Spinal cord (tissue), 10 donors: ENCODE data around the gene FRMD3. TPM values are rescaled to one million over a fixed set of nuclear protein-coding genes. Genes with fewer than 3 reads are reported as not detected.

Source experiments
- DNase-seq, 6 donors: peaks; one replicate each; pipeline versions ENCODE4 v3.0.0 to v3.0.0-alpha.2; 2013 to 2015; ENCODE audit warnings: low spot score in 6 of 6, low read depth in 4 of 6
- H3K27ac ChIP-seq: one replicate; pipeline ENCODE4 v1.5.1; 2013; ENCODE audit warnings: low read depth, low read length, control low read depth
- H3K27me3 ChIP-seq: one replicate; pipeline ENCODE4 v1.6.1; 2013; ENCODE audit warnings: low read length; ENCODE audit not compliant: control insufficient read depth, insufficient read depth
- H3K36me3 ChIP-seq: one replicate; pipeline ENCODE4 v1.6.1; 2013; ENCODE audit warnings: low read length; ENCODE audit not compliant: control insufficient read depth, insufficient read depth
- H3K4me1 ChIP-seq: one replicate; pipeline ENCODE4 v1.6.1; 2013; ENCODE audit warnings: low read length; ENCODE audit not compliant: control insufficient read depth, insufficient read depth
- H3K4me3 ChIP-seq: one replicate; pipeline ENCODE4 v1.5.1; 2013; ENCODE audit warnings: low read depth, low read length, control low read depth
- H3K9me3 ChIP-seq: one replicate; pipeline ENCODE4 v1.6.1; 2013; ENCODE audit warnings: low read length; ENCODE audit not compliant: control insufficient read depth, insufficient read depth
- WGBS: methylation state at CpG from one replicate; pipeline ENCODE4 v1.1.5; 2013; ENCODE audit warnings: missing lambda C conversion rate; ENCODE audit not compliant: insufficient coverage; 5-methylcytosine and 5-hydroxymethylcytosine counted together
- polyA plus RNA-seq, 2 donors: library from polyadenylated mRNA; unstranded; fragments of 120-200 nt; gene quantifications; one replicate each; pipeline ENCODE4 v1.2.1, GENCODE V29; 2013; ENCODE audit not compliant: insufficient read length in 2 of 2
- total RNA-seq, 2 donors: library from RNA; depleted of rRNA in 1 of 2; stranded (reverse); fragments of 120-200 nt in 1 of 2; fragments of >200 nt in 1 of 2; gene quantifications; one replicate each; pipeline versions ENCODE4 v1.2.3 to v1.2.4, GENCODE V29; 2013 to 2014
- donor health status: healthy.

The FRMD3 gene
- total and polyA plus RNA-seq, 4 donors: 12.6 to 26.8 (median 16.5) TPM

DNA sequence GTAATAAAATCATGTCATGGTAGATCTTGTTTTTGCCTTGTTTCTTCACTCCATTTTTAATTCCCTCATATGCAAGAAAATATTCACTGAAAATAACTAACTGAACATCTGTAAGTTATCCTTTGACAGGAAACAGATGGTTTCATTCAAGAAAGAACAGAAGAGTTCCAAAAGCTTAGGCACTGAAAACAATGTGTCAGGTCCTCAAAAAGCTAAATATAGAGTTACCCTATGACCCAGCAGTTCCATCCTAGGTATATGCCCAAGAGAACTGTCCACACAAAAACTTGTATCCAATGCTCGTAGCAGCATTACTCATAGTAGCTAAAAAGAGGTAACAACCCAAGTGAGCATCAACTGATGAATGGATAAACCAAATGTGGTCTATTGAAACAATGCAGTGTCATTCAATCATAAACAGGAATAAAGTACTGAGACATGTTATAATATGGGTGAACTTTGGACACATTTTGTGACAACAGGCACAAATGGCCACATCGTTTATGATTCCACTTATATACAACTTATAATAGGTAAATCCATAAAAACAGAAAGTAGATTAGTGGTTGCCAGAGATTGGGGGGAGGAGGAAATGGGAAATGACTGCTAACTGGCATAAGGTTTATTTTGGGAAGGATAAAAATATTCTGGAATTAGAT, 231.0 kb downstream of the FRMD3 start:
- Histone ChIP-seq H3K36me3 (no peaks in the 10 kb centered on the region), H3K9me3 (no peaks in the 10 kb centered on the region), H3K4me3 (no peak overlapping the region), H3K4me1 (peaks cover 10% of the 10 kb centered on the region), H3K27me3 (no peaks in the 10 kb centered on the region), H3K27ac (no peak overlapping the region)
- no CpG with 5 or more reads among the region's 2 CpGs for WGBS
- DNase-seq: no peak

GRCh38 chr9:83304686-83305085, 233.5 kb downstream of the FRMD3 start:
- H3K27me3 ChIP-seq: no peaks in the 10 kb centered on the region
- peak; percentile 76 to 98 (median 84) for DNase-seq
- H3K27ac ChIP-seq: peak overlapping the region; percentile 73
- peaks cover 19% of the 10 kb centered on the region for H3K4me1 ChIP-seq
- no peaks in the 10 kb centered on the region for H3K36me3 ChIP-seq
- no peaks in the 10 kb centered on the region for H3K9me3 ChIP-seq
- WGBS: 6% methylated on average over 8 of the region's 8 CpGs
- H3K4me3 ChIP-seq: no peak overlapping the region

GRCh38 chr9:83299571-83299970, 238.6 kb downstream of the FRMD3 start:
- Histone ChIP-seq H3K27me3 (no peaks in the 10 kb centered on the region), H3K4me3 (no peak overlapping the region), H3K4me1 (peaks cover 13% of the 10 kb centered on the region), H3K9me3 (no peaks in the 10 kb centered on the region), H3K36me3 (peaks cover 3% of the 10 kb centered on the region), H3K27ac (no peak overlapping the region)
- peak in 4 of 6 donors; percentile 31 to 77 (median 48) for DNase-seq
- 27% methylated on average over 6 of the region's 6 CpGs for WGBS

- no peak overlapping the region for H3K27ac ChIP-seq
- no CpG with 5 or more reads among the region's 2 CpGs for WGBS
- H3K4me1 ChIP-seq: peaks cover 12% of the 10 kb centered on the region
- H3K36me3 ChIP-seq: peaks cover 3% of the 10 kb centered on the region
- H3K4me3 ChIP-seq: no peak overlapping the region
- H3K9me3 ChIP-seq: no peaks in the 10 kb centered on the region
- no peaks in the 10 kb centered on the region for H3K27me3 ChIP-seq
- DNase-seq: no peak
Observed at GRCh38 chr9:83299094-83299493, 239.1 kb downstream of the FRMD3 start.

DNA sequence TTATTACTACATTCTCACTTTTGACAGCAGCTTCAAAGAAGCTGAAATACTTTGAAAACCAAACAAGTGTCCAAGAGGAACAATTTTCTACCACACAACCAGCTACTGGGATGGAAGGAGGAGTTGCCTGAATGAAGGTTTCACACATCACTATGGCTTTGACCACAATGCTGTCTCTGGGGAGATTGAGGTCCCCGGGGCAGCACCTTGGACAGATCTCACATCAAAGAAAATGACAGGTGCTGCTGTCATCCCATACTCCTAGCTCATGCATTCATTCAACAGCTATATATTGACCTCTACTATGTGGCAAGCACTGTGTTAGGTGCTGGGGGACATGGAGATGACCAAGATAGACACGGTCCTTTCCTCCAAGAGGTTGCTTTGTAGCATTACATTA, 242.1 kb downstream of the FRMD3 start:
- H3K4me1 ChIP-seq: peaks cover 12% of the 10 kb centered on the region
- WGBS: no CpG with 5 or more reads among the region's 2 CpGs
- no peaks in the 10 kb centered on the region for H3K27me3 ChIP-seq

GRCh38 chr9:83294816-83295215, 243.4 kb downstream of the FRMD3 start:
- Histone ChIP-seq H3K4me1 (peaks cover 5% of the 10 kb centered on the region), H3K27ac (no peak overlapping the region), H3K27me3 (no peaks in the 10 kb centered on the region), H3K36me3 (peaks cover 3% of the 10 kb centered on the region), H3K9me3 (no peaks in the 10 kb centered on the region), H3K4me3 (no peak overlapping the region)
- WGBS: 80% methylated on average over 1 of the region's 2 CpGs
- no peak for DNase-seq

More for the DNA sequence above, 242.1 kb downstream of the FRMD3 start:
- H3K4me3 ChIP-seq: no peak overlapping the region
- peaks cover 3% of the 10 kb centered on the region for H3K36me3 ChIP-seq
- no peak overlapping the region for H3K27ac ChIP-seq
- no peaks in the 10 kb centered on the region for H3K9me3 ChIP-seq
- no peak for DNase-seq

DNA sequence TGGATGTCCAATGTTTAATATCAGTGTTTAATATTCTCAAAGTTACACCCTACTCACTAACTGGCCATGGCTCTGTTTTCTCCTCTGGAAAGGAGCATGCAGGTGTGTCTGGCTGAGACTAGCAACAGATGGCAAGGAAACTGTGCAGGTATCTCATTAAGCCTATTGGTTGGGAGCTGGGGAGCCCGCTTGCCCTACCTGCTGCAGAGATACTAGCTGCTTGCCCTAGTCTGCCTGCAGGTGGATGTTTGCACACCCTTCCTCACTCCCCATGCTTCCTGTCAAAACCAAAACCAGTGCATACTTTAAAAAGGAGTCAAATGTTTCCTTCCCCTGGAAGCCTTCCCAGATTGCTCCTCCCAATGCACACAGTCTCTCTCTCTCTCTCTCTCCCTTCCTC, 247.0 kb downstream of the FRMD3 start:
- H3K36me3 ChIP-seq: no peaks in the 10 kb centered on the region
- DNase-seq: no peak
- no peak overlapping the region for H3K27ac ChIP-seq
- no peak overlapping the region for H3K4me3 ChIP-seq
- WGBS: 100% methylated on average over 1 of the region's 1 CpG
- H3K4me1 ChIP-seq: no peaks in the 10 kb centered on the region
- no peaks in the 10 kb centered on the region for H3K27me3 ChIP-seq
- no peaks in the 10 kb centered on the region for H3K9me3 ChIP-seq

- Histone ChIP-seq H3K27me3 (no peaks in the 10 kb centered on the region), H3K36me3 (no peaks in the 10 kb centered on the region), H3K4me3 (no peak overlapping the region), H3K9me3 (no peaks in the 10 kb centered on the region), H3K27ac (no peak overlapping the region), H3K4me1 (no peaks in the 10 kb centered on the region)
- no peak for DNase-seq
- 50% methylated on average over 1 of the region's 5 CpGs for WGBS
Observed at GRCh38 chr9:83290692-83291091, 247.5 kb downstream of the FRMD3 start.

DNA sequence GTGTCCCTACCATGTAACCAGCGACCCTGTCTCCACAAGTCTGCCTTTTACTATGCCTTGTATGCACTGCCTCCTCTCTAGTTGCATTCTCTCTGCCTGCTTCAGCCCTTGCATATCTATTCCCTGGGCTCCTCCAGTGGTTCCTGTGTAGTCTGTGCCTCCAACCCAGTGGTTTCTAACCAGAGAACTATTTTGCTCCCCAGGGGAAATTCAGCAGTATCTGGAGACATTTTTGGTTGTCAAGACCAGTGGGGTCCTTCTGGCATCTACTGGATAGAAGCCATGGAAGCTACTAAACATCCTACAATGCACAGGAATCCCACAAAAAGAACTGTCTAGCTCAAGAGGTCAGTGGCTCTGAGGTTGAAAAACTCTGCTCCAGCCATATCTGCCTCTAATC, 251.2 kb downstream of the FRMD3 start:
- Histone ChIP-seq H3K27me3 (no peaks in the 10 kb centered on the region), H3K4me3 (no peak overlapping the region), H3K36me3 (no peaks in the 10 kb centered on the region), H3K27ac (no peak overlapping the region), H3K9me3 (no peaks in the 10 kb centered on the region), H3K4me1 (no peaks in the 10 kb centered on the region)
- no peak for DNase-seq
- 93% methylated on average over 1 of the region's 1 CpG for WGBS

DNA sequence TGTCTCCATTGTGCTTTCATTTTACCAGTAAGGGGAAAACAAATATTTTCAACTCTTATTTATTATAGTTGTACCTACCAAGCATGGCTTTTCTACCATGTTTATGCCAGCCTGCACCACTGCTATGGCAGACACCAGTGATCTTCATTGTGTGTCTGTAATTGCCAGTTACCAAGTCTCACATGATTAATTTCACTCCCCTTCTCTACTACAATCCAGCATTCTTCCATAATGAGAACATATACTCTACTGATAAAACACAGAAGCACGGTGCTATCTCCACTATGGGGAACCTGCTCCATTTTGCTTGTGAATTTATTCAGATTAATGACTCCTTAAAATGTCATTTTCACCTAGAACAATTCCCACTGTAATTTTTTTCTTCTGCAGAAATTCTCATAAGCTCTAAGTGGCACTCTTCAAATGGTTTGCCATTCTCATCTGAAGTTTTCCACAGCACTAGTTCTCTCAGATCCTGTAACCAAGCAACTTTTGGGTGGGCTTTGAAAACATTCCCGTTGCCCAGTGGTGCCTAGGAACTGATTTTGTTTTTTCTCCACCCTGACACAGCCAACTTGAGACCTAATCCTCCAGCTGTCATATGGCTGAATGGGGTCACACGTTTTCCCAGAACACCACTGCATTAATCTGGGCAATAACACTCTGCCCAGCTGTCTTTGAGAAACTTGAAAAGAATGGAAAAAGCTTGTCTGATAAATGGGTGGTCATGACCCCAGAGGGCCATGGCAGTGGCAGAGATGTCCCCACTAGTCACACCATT, 252.6 kb downstream of the FRMD3 start:
- no peak overlapping the region for H3K4me3 ChIP-seq
- 23% methylated on average over 2 of the region's 3 CpGs for WGBS
- peak in 4 of 6 donors; percentile 35 to 83 (median 56) for DNase-seq
- no peaks in the 10 kb centered on the region for H3K27me3 ChIP-seq
- peak overlapping the region; percentile 48 for H3K27ac ChIP-seq
- H3K4me1 ChIP-seq: peaks cover 8% of the 10 kb centered on the region
- H3K36me3 ChIP-seq: no peaks in the 10 kb centered on the region
- no peaks in the 10 kb centered on the region for H3K9me3 ChIP-seq
